DMS153 treated with DMSO at 0.1 percent for 48 hours (cell line): ENCODE results near the gene MT1H.

Source experiments
- DNase-seq: peaks from one replicate; lab custom pipeline; 2025; ENCODE audit not compliant: unreplicated experiment; lab: John Stamatoyannopoulos, UW

MT1H gene

GRCh38 chr16:56636616-56637413 is 32.8 kb upstream of the MT1H start:
- no peak for DNase-seq

GRCh38 chr16:56637814-56638750 is 31.5 kb upstream of the MT1H start, which contains the start of gene MT1A:
TSS of gene MT1A (plus strand) at chr16:56638666. CDS start at chr16:56638739, 73 bp downstream.
- DNase-seq, result no peak

- DNase-seq, result no peak
Observed at GRCh38 chr16:56639045-56639444, 30.6 kb upstream of the MT1H start.

GRCh38 chr16:56640076-56640475 is 29.5 kb upstream of the MT1H start:
- no peak for DNase-seq

- DNase-seq, result no peak
Observed at GRCh38 chr16:56641166-56641565, 28.4 kb upstream of the MT1H start.

GRCh38 chr16:56643080-56643778 is 26.4 kb upstream of the MT1H start:
- DNase-seq, result peak; percentile 57

- DNase-seq, result no peak
Observed at GRCh38 chr16:56643833-56644232, 25.8 kb upstream of the MT1H start.

GRCh38 chr16:56645311-56645710 is 24.3 kb upstream of the MT1H start:
- no peak for DNase-seq

GRCh38 chr16:56645838-56646237 is 23.8 kb upstream of the MT1H start:
- DNase-seq, result no peak

GRCh38 chr16:56647641-56648431 is 21.8 kb upstream of the MT1H start:
- no peak for DNase-seq

- DNase-seq, result no peak
Observed at GRCh38 chr16:56649271-56649670, 20.3 kb upstream of the MT1H start.

- no peak for DNase-seq
Observed at GRCh38 chr16:56649820-56650219, 19.8 kb upstream of the MT1H start.

- no peak for DNase-seq
Observed at GRCh38 chr16:56651586-56651985, 18.0 kb upstream of the MT1H start, which contains the start of gene MT1B. TSS of gene MT1B (plus strand) at chr16:56651886. CDS start at chr16:56651954, 68 bp downstream.

GRCh38 chr16:56652600-56652999 is 17.0 kb upstream of the MT1H start:
- DNase-seq, result no peak

GRCh38 chr16:56653218-56653617 is 16.4 kb upstream of the MT1H start:
- DNase-seq, result no peak

GRCh38 chr16:56657555-56658326 is 11.9 kb upstream of the MT1H start, which contains the start of gene MT1F:
TSS of gene MT1F (plus strand) at chr16:56657959. CDS start at chr16:56658059, 100 bp downstream.
- peak; percentile 59 for DNase-seq

- DNase-seq, result no peak
Observed at GRCh38 chr16:56658327-56658875, 11.2 kb upstream of the MT1H start.

- DNase-seq, result peak; percentile 60
Observed at GRCh38 chr16:56662357-56663354, 7.0 kb upstream of the MT1H start.
